ENCODE data around the gene SLC26A11. TPM values are rescaled to one million over a fixed set of nuclear protein-coding genes. Genes with fewer than 3 reads are reported as not detected.

SLC26A11 gene
- polyA plus RNA-seq, 1 donor from 2014 or later: 24.5 TPM

Other genes with a start within 250 kb of the SLC26A11 start
- 60.6 TPM for gene TBC1D16, start 184.6 kb upstream of the SLC26A11 start, polyA plus RNA-seq (ENCODE audit: insufficient read depth, low read depth, low replicate concordance)
- 10.0 TPM for gene CCDC40, start 183.8 kb upstream of the SLC26A11 start, polyA plus RNA-seq (ENCODE audit: insufficient read depth, low read depth, low replicate concordance)
- gene GAA, start 118.8 kb upstream of the SLC26A11 start, polyA plus RNA-seq (ENCODE audit: insufficient read depth, low read depth, low replicate concordance): 99.7 TPM
- gene EIF4A3, start 73.3 kb upstream of the SLC26A11 start, polyA plus RNA-seq (ENCODE audit: insufficient read depth, low read depth, low replicate concordance): 155 TPM
- 0.22 TPM for gene CARD14, start 50.4 kb upstream of the SLC26A11 start, polyA plus RNA-seq (ENCODE audit: insufficient read depth, low read depth, low replicate concordance)
- 12.6 TPM for gene SGSH, start 94 bp upstream of the SLC26A11 start, polyA plus RNA-seq (ENCODE audit: insufficient read depth, low read depth, low replicate concordance)
- 23.1 TPM for gene RNF213, start 40.4 kb downstream of the SLC26A11 start, polyA plus RNA-seq (ENCODE audit: insufficient read depth, low read depth, low replicate concordance)
- gene ENDOV, start 194.7 kb downstream of the SLC26A11 start, polyA plus RNA-seq (ENCODE audit: insufficient read depth, low read depth, low replicate concordance): 32.0 TPM